Liver (tissue), 3 donors: Measurements from ENCODE around the gene IFT25.

Experiments used
- CTCF ChIP-seq: fragments of 150-350 bp; IDR thresholded peaks from 2 replicates; pipeline ENCODE4 v1.5.1; 2017; ENCODE audit warnings: improper control_type of control experiment, low read depth, low read length; ENCODE audit not compliant: missing input control
- EGR1 ChIP-seq, 2 donors: IDR thresholded peaks; 2 replicates each; pipeline ENCODE4 v1.6.1; 2016 to 2018; ENCODE audit warnings: antibody characterized with exemption in 2 of 2, low read depth in 2 of 2
- FOXA1 ChIP-seq: IDR thresholded peaks from 2 replicates; pipeline ENCODE4 v1.6.1; 2016; ENCODE audit warnings: antibody characterized with exemption
- JUND ChIP-seq, 2 donors: IDR thresholded peaks; 2 replicates each; pipeline ENCODE4 v1.6.1; 2016; ENCODE audit warnings: antibody characterized with exemption in 2 of 2
- TAF1 ChIP-seq: conservative IDR thresholded peaks from 2 replicates; pipeline ENCODE4 v1.6.1; 2016; ENCODE audit warnings: antibody characterized with exemption, mild to moderate bottlenecking
- TF ChIP-seq, protein P1 (sequence below): IDR thresholded peaks from 2 replicates; pipeline ENCODE4 v1.6.1; 2016; ENCODE audit warnings: antibody characterized with exemption
- donor health status: healthy.
- donor health status: healthy.

DNA sequence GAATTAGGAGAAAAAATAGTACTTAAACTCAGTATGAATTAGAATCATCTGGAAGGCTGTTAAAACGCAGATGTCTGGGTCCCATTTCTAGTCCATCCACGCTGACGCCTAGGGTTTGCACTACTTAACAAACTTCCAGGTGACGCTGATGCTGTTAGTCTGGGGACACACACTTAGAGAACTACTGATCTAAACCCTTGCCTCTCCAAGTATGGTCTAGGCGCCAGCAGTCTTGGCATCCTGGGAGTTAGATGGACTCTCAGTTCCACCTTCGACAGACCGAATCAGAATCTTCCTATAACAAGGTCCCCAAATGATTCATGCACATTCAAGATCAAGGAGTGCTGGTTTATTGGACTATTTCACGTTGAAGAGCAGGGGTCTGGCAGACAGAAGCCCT, 40.0 kb downstream of the IFT25 start:
- TF ChIP-seq, protein P1, sequence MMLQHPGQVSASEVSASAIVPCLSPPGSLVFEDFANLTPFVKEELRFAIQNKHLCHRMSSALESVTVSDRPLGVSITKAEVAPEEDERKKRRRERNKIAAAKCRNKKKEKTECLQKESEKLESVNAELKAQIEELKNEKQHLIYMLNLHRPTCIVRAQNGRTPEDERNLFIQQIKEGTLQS: no peak
- TF ChIP-seq TAF1 (no peak), CTCF (no peak), FOXA1 (no peak), JUND (IDR thresholded peaks at IDR 0.05) (no peak), EGR1 (IDR thresholded peaks at IDR 0.05; ENCODE audit: low read depth in 2 of 2) (no peak)
